ENCODE results near the gene ZFYVE9.

Gene ZFYVE9

DNA sequence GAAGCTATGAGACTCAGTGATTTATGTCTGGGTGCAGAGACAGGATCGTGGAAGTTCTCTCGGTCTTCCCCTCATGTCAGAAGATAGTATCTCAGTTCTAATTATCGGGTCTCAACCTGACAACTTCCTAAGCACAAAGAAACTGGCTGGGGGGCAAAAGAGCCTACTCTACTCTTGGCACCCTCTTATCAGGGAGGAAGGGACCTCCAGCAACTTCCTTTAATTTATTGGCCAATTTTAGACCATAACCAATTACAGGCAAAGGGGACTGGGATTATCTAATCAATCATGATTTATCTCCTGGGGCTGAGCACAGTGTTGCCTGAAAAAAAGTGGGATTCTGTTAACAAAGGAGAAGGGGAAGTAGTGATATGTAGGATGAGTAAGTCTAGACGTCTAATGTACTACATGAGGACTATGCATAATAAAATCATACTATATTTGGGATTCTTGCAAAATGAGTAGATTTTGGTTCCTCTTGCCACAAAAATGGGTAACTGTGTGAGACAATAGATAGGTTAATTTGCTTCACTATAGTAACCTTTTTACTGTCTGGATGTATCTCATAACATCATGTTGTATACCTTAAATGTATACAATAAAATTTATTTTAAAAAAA lies 98.8 kb downstream of the ZFYVE9 start:
- Histone ChIP-seq H3K9ac (ENCODE audit: low read length) (no peak overlapping the region), H2AFZ (ENCODE audit: low read length) (no peak overlapping the region), H3K27me3 (replicated peaks; ENCODE audit: insufficient read depth, low read length) (no peaks in the 10 kb centered on the region), H3F3A (ENCODE audit: insufficient read depth, low read length) (no peaks in the 10 kb centered on the region), H3K27ac (ENCODE audit: low read length) (no peak overlapping the region), H3K4me2 (ENCODE audit: low read depth, low read length) (no peak overlapping the region), H3K79me2 (ENCODE audit: low read length) (no peaks in the 10 kb centered on the region), H4K20me1 (ENCODE audit: insufficient read depth, low read length) (no peaks in the 10 kb centered on the region), H3K9me2 (replicated peaks; ENCODE audit: insufficient read depth, low read length) (no peaks in the 10 kb centered on the region), H3K9me3 (replicated peaks; ENCODE audit: insufficient read depth, low read length) (no peaks in the 10 kb centered on the region), H3K4me1 (ENCODE audit: low read length) (peaks cover 4% of the 10 kb centered on the region; the same call in 1 of the 2 replicates), H3K4me3 (ENCODE audit: low read length) (no peak overlapping the region), H3K36me3 (replicated peaks; ENCODE audit: insufficient read depth, low read length) (no peaks in the 10 kb centered on the region)
- DNase-seq: no peak
- TF ChIP-seq EZH2 (optimal IDR thresholded peaks at IDR 0.05; ENCODE audit: low read depth, low read length) (no peak), EZH2phosphoT487 (IDR thresholded peaks at IDR 0.05; ENCODE audit: low read length) (no peak), CTCF (IDR thresholded peaks at IDR 0.05; ENCODE audit: low read length) (no peak)

- Histone ChIP-seq H3K4me1 (ENCODE audit: low read length) (peaks cover 4% of the 10 kb centered on the region; the same call in 1 of the 2 replicates), H3F3A (ENCODE audit: insufficient read depth, low read length) (no peaks in the 10 kb centered on the region), H3K4me3 (ENCODE audit: low read length) (no peak overlapping the region), H3K79me2 (ENCODE audit: low read length) (no peaks in the 10 kb centered on the region), H3K27me3 (replicated peaks; ENCODE audit: insufficient read depth, low read length) (no peaks in the 10 kb centered on the region), H2AFZ (ENCODE audit: low read length) (no peak overlapping the region), H3K27ac (ENCODE audit: low read length) (no peak overlapping the region), H3K9ac (ENCODE audit: low read length) (no peak overlapping the region), H3K36me3 (replicated peaks; ENCODE audit: insufficient read depth, low read length) (no peaks in the 10 kb centered on the region), H3K9me3 (replicated peaks; ENCODE audit: insufficient read depth, low read length) (no peaks in the 10 kb centered on the region), H3K4me2 (ENCODE audit: low read depth, low read length) (no peak overlapping the region), H3K9me2 (replicated peaks; ENCODE audit: insufficient read depth, low read length) (no peaks in the 10 kb centered on the region), H4K20me1 (ENCODE audit: insufficient read depth, low read length) (no peaks in the 10 kb centered on the region)
- no peak for DNase-seq
- TF ChIP-seq CTCF (IDR thresholded peaks at IDR 0.05; ENCODE audit: low read length): no peak
- no peak for TF ChIP-seq EZH2phosphoT487 (IDR thresholded peaks at IDR 0.05; ENCODE audit: low read length)
- no peak for TF ChIP-seq EZH2 (optimal IDR thresholded peaks at IDR 0.05; ENCODE audit: low read depth, low read length)
These were observed 101.5 kb downstream of the ZFYVE9 start for GRCh38 chr1:52243221-52243987.

DNA sequence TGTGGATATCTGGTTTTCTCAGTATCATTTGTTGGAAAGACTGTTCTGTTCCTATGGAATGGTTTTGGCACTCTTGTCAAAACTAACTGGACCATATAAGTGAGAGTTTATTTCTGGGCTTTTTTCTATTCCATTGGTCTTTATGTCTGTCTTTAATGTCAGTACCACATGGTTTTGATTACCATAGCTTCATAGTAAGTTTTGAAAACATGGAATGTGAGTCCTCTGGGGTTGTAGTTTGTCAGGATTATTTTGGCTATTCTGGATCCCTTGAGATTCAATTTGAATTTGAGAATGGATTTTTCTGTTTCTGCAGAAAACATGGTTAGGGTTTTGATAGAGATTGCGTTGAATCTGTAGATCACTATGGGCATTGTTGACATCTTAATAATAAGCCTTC lies 107.9 kb downstream of the ZFYVE9 start:
- H3K27me3 ChIP-seq (replicated peaks; ENCODE audit: insufficient read depth, low read length): no peaks in the 10 kb centered on the region
- no peak for DNase-seq
- no peak overlapping the region for H2AFZ ChIP-seq (ENCODE audit: low read length)
- TF ChIP-seq EZH2 (optimal IDR thresholded peaks at IDR 0.05; ENCODE audit: low read depth, low read length) (no peak), EZH2phosphoT487 (IDR thresholded peaks at IDR 0.05; ENCODE audit: low read length) (no peak), CTCF (IDR thresholded peaks at IDR 0.05; ENCODE audit: low read length) (no peak)
- H4K20me1 ChIP-seq (ENCODE audit: insufficient read depth, low read length): no peaks in the 10 kb centered on the region
- H3K4me1 ChIP-seq (ENCODE audit: low read length): no peaks in the 10 kb centered on the region
- H3K4me3 ChIP-seq (ENCODE audit: low read length): no peak overlapping the region
- H3F3A ChIP-seq (ENCODE audit: insufficient read depth, low read length): no peaks in the 10 kb centered on the region
- H3K4me2 ChIP-seq (ENCODE audit: low read depth, low read length): no peak overlapping the region
- no peaks in the 10 kb centered on the region for H3K9me2 ChIP-seq (replicated peaks; ENCODE audit: insufficient read depth, low read length)
- no peaks in the 10 kb centered on the region for H3K79me2 ChIP-seq (ENCODE audit: low read length)
- no peaks in the 10 kb centered on the region for H3K36me3 ChIP-seq (replicated peaks; ENCODE audit: insufficient read depth, low read length)
- H3K27ac ChIP-seq (ENCODE audit: low read length): no peak overlapping the region
- H3K9me3 ChIP-seq (replicated peaks; ENCODE audit: insufficient read depth, low read length): no peaks in the 10 kb centered on the region
- H3K9ac ChIP-seq (ENCODE audit: low read length): no peak overlapping the region

All from MM.1S (cell line).